Hematopoietic multipotent progenitor cell treated with erythropoietin and hydrocortisone succinate and interleukin-3 and kit ligand, for 8 days (in vitro differentiated cells): ENCODE measurements around the gene LANCL3.

Experiments
- DNase-seq: peaks from one replicate; pipeline ENCODE4 v3.0.0-alpha.2; 2015

Gene LANCL3

DNA sequence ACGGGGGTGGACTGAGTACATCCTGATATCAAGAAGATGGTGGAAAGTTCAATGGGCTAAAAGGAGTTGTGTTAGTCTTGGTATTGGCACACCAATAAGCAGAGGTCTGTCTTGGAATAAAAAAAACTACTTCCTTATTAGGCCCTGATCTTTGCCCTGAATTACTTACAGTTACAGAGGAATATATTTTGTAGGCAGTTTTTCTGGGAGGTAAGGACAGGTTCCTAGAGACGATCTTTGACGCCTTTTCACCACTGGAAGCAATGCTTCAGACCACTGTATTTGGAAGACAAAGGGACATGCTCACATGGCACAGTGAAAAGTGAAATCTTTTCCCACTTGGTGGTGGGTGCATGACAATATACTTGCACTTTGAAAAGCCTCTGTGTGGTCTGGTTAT is 113.5 kb downstream of the LANCL3 start:
- DNase-seq, result no peak

DNA sequence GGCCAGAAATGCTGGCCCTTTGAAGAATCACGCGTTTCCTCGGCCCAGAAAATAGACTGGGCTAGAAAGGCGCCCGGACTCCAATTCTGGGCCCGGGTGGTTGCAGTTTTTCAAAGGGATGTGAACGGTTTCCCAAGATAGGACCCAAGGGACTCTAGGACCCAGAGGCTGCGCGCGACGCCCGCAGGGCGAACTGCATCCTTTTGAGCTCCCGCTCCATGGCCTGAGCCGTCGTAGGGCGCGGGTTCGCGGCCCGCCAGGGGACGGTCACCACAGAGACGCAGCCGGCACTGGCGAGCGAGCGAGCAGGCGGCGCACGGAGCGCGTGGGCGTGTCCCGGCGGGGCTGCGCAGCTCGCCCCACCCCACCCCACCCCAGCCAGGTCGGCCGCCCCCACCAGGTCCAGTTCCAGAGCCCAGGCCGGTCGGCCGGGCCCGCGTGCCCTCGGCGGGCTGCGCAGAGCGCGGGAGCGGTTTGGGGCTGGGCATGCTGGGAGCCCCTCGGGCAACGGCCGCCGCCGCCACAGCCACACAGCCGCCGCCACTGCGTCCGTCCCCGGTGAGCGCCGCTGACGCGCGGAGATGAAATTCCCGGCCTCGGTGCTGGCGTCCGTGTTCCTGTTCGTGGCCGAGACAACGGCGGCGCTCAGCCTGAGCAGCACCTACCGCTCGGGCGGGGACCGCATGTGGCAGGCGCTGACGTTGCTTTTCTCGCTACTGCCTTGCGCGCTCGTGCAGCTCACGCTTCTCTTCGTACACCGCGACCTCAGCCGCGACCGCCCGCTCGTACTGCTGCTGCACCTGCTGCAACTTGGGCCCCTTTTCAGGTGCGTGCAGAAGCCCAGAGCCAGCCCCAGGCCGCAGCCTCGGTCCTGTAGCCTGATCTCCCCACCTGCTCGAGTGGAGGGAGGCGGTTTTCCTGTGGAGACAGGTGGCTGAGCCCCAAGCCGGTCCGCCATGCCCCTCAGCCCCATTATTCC is 114.2 kb downstream of the LANCL3 start, which contains the start of gene XK:
Gene XK, plus strand, starts transcription at position 411 of the 979 bp plus-strand sequence. Its CDS starts 171 bp downstream, at position 582.
- DNase-seq, result peak; percentile 78

DNA sequence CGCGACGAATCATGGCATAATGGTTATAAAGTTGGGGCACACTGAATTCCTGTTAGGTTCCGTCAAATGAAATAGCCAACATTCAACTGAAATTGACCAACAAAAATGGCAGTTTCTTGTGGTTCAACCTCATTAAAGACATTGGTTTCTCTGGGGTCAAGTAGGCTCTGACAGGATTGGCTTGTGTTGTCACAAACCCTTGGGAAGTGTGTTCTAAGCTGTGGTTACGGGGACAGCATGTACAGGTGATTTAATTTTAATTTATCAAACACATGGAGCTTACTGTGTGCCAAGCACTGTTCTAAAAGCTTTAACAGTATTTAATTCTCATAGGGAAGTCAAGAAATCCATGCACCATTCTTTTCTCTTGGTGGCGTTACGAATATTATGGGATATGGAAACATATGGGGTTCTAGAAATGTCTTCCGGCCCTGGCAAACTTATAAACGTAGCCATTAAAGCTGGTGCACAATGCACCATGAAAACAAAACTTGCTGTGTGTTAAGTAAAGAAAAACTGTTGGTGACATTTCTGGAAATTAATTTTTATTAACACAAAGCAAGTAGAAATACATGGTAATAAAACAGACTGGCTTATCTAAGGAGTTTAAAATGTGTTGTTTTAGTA is 115.0 kb downstream of the LANCL3 start:
- peak; percentile 56 for DNase-seq

DNA sequence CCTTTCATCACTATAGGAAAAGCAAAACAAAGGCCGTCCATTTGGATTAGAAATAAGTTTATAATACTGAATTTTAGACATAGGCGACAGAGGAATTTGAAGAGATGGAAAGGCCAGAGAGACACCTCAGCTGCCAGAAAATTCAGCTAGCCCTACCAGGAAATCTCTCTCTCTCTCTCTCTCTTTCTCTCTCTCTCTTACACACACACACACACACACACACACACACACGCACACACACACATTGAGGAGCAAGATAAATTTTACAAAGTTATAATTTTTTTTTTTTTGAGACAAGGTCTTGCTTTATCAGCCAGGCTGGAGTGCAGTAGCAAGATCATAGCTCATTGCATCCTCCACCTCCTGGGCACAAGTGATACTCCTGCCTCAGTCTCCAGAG is 115.5 kb downstream of the LANCL3 start:
- peak; percentile 50 for DNase-seq

DNA sequence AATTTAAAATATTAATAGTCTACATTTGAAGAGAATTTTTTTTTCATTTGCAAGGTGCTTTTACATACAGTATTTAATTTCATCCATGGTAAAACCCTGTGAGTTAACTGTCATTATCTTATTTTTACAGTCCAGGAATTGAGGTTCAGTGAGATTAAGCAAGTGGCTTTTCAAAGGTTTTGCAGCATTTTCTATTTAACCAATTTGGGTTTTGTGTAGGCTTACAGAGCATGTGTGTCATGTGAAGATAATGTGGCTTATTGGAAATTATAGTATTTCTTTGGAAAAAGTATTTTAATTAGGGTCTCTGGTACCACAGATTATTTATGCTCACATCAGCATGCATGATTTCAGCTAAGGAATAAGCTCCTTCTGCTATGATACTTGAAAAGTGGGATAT is 118.7 kb downstream of the LANCL3 start:
- DNase-seq, result peak; percentile 82

GRCh38 chrX:37692918-37693317 is 121.5 kb downstream of the LANCL3 start:
- DNase-seq, result no peak

DNA sequence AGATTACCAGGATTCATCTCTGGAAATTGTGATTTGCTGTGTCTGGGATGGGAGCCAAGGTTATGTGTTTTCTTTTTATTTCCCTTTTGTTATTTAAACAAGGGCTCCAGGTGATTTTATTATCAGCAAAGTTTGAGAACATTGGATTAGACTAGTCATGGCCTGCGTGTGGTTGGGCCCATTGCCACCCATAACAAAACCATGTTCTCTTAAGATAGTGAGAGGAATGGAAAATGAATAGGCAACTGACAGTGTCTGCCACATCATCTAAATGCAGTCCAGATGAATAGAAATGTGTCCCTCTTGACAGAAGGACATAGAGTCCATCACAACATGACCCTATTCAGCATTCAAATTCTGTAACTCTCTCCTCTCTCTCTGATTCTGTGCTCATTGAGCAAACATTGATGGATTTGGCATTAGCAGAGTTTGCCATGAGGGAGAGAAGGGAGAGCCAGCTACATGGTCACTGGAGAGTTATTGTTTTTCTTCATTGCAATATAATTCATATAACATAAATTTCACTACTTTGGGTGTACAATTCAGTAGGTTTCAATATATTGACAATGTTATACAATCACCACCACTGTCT is 125.8 kb downstream of the LANCL3 start:
- peak; percentile 45 for DNase-seq

DNA sequence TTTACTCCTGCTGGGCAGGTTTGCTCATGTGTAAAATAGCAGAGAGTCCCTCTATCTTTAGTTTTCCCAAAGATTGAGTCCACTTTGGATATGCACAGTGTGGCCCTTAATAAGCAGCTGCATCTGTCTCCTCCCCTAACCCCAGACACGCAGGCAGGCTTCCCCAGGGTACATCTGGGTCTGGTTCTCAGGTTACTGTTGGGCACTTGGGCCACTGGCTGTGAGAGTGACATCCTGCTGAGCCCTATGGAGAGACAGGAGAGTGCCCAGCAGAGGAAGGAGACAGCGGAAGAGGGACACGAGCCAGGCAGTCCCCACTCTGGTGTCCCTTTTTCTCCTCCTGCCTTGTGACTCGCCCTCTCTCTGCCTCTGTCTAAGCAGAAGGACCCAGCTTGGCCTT is 130.1 kb downstream of the LANCL3 start:
- no peak for DNase-seq

DNA sequence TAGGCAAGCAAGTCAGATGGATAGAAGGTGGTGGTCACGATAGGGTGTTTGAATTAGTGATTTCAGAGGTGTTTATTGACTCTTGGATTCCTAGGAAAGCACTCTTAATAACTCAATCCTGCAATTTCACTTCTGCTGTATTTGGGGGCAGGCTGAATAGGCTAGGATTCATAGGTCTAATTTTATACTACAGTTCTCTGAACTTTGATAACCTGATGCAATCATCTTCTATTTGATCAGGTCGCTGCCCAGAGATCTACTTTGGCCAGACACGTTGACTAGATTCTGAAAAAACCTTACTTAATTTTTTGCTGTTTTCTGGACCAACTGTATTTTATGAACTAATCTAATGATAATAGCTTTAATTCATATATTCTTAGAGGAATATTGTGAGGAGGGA is 140.5 kb downstream of the LANCL3 start:
- no peak for DNase-seq

DNA sequence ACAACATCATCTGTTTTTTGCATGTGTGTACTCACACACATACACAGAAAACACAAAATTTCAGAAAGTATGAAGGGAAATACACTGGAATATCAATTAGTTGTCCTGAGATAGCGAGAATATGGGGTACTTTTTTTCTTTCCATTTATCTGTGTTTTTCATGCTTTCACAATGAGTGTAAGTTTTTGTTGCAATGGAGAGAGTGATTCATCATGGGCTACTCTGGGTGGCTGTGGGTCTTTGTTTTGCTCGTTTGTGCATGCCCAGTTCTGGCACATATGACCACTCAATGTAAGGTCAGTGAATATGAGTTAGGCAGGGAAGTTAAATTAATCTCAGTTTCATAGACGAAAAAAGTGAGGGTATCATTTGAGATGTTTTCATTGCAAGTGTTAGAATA is 141.0 kb downstream of the LANCL3 start:
- DNase-seq, result no peak

DNA sequence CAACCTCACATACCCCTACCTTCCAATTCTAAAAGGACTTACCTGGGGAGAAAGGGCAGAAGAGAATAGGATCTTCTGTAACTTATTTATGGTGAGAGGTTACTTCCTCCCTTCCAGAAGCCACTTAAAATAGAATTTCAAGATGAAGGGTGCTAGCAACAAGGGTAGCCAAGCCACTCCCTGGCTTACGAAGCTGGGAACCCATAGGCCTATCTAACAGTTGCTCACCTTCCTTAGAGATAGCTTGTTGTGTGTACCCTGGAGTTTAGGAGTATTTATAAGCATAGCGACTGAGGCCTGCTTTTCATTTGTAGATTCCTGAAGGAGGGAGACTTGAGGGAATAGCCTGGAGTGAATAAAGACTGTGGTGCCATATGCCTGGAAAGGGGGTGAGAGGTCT is 143.0 kb downstream of the LANCL3 start:
- no peak for DNase-seq

- peak; percentile 87 for DNase-seq
Measured at GRCh38 chrX:37716602-37717001, 145.1 kb downstream of the LANCL3 start.

- DNase-seq, result peak; percentile 55
Measured at GRCh38 chrX:37717708-37718107, 146.2 kb downstream of the LANCL3 start.

- DNase-seq, result no peak
Measured at GRCh38 chrX:37722595-37722994, 151.1 kb downstream of the LANCL3 start.

GRCh38 chrX:37726346-37726745 is 154.9 kb downstream of the LANCL3 start:
- no peak for DNase-seq
